Measurements from ENCODE around the gene ZNF462.

Gene ZNF462

DNA sequence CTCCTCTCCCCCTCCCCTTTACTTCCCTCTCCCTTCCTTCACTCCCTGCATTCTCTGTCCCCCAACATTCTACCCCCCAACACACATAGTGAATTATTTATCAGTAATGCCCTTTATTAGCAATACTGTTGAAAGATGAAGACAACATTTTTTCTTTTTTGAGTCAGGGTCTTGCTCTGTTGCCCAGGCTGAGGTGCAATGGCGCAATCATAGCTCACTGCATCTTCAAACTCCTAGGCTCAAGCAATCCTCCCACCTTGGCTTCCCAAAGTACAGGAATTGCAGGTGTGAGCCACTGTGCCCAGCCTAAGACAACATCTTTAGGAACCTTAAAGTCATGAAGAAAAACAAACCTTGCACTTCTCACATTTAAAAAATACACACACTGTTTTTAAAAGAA, 130.6 kb downstream of the ZNF462 start:
- no CpG with 5 or more reads among the region's 1 CpG for WGBS, 2 donors (ENCODE audit: extremely low coverage in 2 of 2, insufficient read length in 2 of 2, insufficient replicate concordance in 1 of 2)
- H3K9ac ChIP-seq (ENCODE audit: low read depth, low read length, poor library complexity), result no peak overlapping the region
- no peak overlapping the region for H2AFZ ChIP-seq (ENCODE audit: low read length)
- H3K4me3 ChIP-seq (ENCODE audit: low read length in 2 of 2), result no peak overlapping the region
- H2BK5ac ChIP-seq (ENCODE audit: low read length), result no peak overlapping the region
- no peak overlapping the region for H3K18ac ChIP-seq (ENCODE audit: low read length)
- H3K23ac ChIP-seq (ENCODE audit: low read depth, low read length, poor library complexity), result no peak overlapping the region
- no peak overlapping the region for H4K91ac ChIP-seq (ENCODE audit: low read depth, low read length, poor library complexity)
- peaks cover 0 to 25% of the 10 kb centered on the region in 2 donors for H3K9me3 ChIP-seq (replicated peaks in 1 of 2; ENCODE audit: control insufficient read depth in 2 of 2, insufficient read depth in 1 of 2, low read depth in 1 of 2, low read length in 2 of 2)
- H3K27ac ChIP-seq (replicated peaks; ENCODE audit: low read length), result no peak overlapping the region
- no peak overlapping the region for H3K14ac ChIP-seq (ENCODE audit: low read length)
- H3K27me3 ChIP-seq (ENCODE audit: control insufficient read depth in 3 of 3, insufficient read depth in 3 of 3, low read depth in 1 of 3, low read length in 3 of 3), result no peaks in the 10 kb centered on the region
- no peak for DNase-seq (ENCODE audit: low spot score)
- H4K8ac ChIP-seq (ENCODE audit: low read depth, low read length), result no peak overlapping the region
- no peak overlapping the region for H2BK120ac ChIP-seq (ENCODE audit: low read depth, low read length)
- no peaks in the 10 kb centered on the region for H3K79me1 ChIP-seq (ENCODE audit: low read depth, low read length)
- H3K4me2 ChIP-seq (ENCODE audit: insufficient read depth, low read length, poor library complexity, severe bottlenecking), result no peak overlapping the region
- H2BK15ac ChIP-seq (ENCODE audit: low read length), result no peak overlapping the region
- no peak overlapping the region for H3K4ac ChIP-seq (ENCODE audit: low read length)
- no peaks in the 10 kb centered on the region for H3K4me1 ChIP-seq (ENCODE audit: control insufficient read depth in 2 of 2, insufficient read depth in 1 of 2, low read depth in 1 of 2, low read length in 2 of 2)
- no peak overlapping the region for H2AK5ac ChIP-seq (ENCODE audit: low read depth, low read length)
- H2BK12ac ChIP-seq (ENCODE audit: low read length), result no peak overlapping the region
- peaks cover 3 to 95% of the 10 kb centered on the region in 2 donors for H3K36me3 ChIP-seq (replicated peaks in 1 of 2; ENCODE audit: control insufficient read depth in 2 of 2, insufficient read depth in 2 of 2, low read length in 2 of 2)

GRCh38 chr9:106994463-106994862, 131.5 kb downstream of the ZNF462 start:
- WGBS, 2 donors (ENCODE audit: extremely low coverage in 2 of 2, insufficient read length in 2 of 2, insufficient replicate concordance in 1 of 2), result no CpG with 5 or more reads among the region's 4 CpGs
- no peak overlapping the region for H4K91ac ChIP-seq (ENCODE audit: low read depth, low read length, poor library complexity)

GRCh38 chr9:107000218-107000617, 137.3 kb downstream of the ZNF462 start:
- no peak for DNase-seq (ENCODE audit: low spot score)
- H2BK12ac ChIP-seq (ENCODE audit: low read length), result no peak overlapping the region

More at GRCh38 chr9:106994463-106994862, 131.5 kb downstream of the ZNF462 start:
- no peak for DNase-seq (ENCODE audit: low spot score)
- Histone ChIP-seq H3K4me1 (ENCODE audit: control insufficient read depth in 2 of 2, insufficient read depth in 1 of 2, low read depth in 1 of 2, low read length in 2 of 2) (no peaks in the 10 kb centered on the region), H3K14ac (ENCODE audit: low read length) (no peak overlapping the region), H3K27ac (replicated peaks; ENCODE audit: low read length) (no peak overlapping the region), H2BK120ac (ENCODE audit: low read depth, low read length) (no peak overlapping the region), H3K4me3 (ENCODE audit: low read length in 2 of 2) (no peak overlapping the region), H3K18ac (ENCODE audit: low read length) (no peak overlapping the region), H2BK12ac (ENCODE audit: low read length) (no peak overlapping the region), H3K79me1 (ENCODE audit: low read depth, low read length) (peaks cover 2% of the 10 kb centered on the region), H3K36me3 (replicated peaks in 1 of 2; ENCODE audit: control insufficient read depth in 2 of 2, insufficient read depth in 2 of 2, low read length in 2 of 2) (peaks cover 5 to 95% of the 10 kb centered on the region in 2 donors), H3K4ac (ENCODE audit: low read length) (no peak overlapping the region), H3K23ac (ENCODE audit: low read depth, low read length, poor library complexity) (no peak overlapping the region), H3K9me3 (replicated peaks in 1 of 2; ENCODE audit: control insufficient read depth in 2 of 2, insufficient read depth in 1 of 2, low read depth in 1 of 2, low read length in 2 of 2) (peaks cover 0 to 21% of the 10 kb centered on the region in 2 donors), H2AFZ (ENCODE audit: low read length) (no peak overlapping the region), H4K8ac (ENCODE audit: low read depth, low read length) (no peak overlapping the region), H3K9ac (ENCODE audit: low read depth, low read length, poor library complexity) (no peak overlapping the region), H2AK5ac (ENCODE audit: low read depth, low read length) (no peak overlapping the region), H3K4me2 (ENCODE audit: insufficient read depth, low read length, poor library complexity, severe bottlenecking) (no peak overlapping the region), H2BK5ac (ENCODE audit: low read length) (no peak overlapping the region), H2BK15ac (ENCODE audit: low read length) (no peak overlapping the region), H3K27me3 (ENCODE audit: control insufficient read depth in 3 of 3, insufficient read depth in 3 of 3, low read depth in 1 of 3, low read length in 3 of 3) (no peaks in the 10 kb centered on the region)

DNA sequence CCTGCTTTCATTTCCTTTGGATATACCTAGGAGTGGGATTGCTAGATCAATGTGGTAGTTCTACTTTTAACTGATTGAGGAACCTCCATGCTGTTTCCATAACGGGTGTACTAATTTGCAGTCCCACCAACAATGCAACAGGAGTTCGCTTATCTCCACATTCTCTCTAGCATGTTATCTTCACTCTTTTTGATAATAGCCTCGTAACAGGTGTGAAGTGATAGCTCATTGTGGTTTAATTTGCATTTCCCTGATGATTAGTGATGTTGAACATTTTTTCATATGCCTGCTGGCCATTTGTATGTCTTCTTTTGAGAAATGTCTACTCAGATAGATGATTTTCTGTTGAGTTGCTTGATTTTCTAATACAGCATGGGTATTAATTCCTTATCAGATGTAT, 142.2 kb downstream of the ZNF462 start:
- Histone ChIP-seq H3K14ac (ENCODE audit: low read length) (no peak overlapping the region), H2BK5ac (ENCODE audit: low read length) (no peak overlapping the region), H2BK15ac (ENCODE audit: low read length) (no peak overlapping the region), H2BK12ac (ENCODE audit: low read length) (no peak overlapping the region), H3K36me3 (replicated peaks in 1 of 2; ENCODE audit: control insufficient read depth in 2 of 2, insufficient read depth in 2 of 2, low read length in 2 of 2) (peaks cover 21 to 100% of the 10 kb centered on the region in 2 donors), H3K9ac (ENCODE audit: low read depth, low read length, poor library complexity) (no peak overlapping the region), H3K27me3 (ENCODE audit: control insufficient read depth in 3 of 3, insufficient read depth in 3 of 3, low read depth in 1 of 3, low read length in 3 of 3) (no peaks in the 10 kb centered on the region), H3K9me3 (replicated peaks in 1 of 2; ENCODE audit: control insufficient read depth in 2 of 2, insufficient read depth in 1 of 2, low read depth in 1 of 2, low read length in 2 of 2) (peaks cover 0 to 34% of the 10 kb centered on the region in 2 donors), H3K4me3 (ENCODE audit: low read length in 2 of 2) (no peak overlapping the region), H3K18ac (ENCODE audit: low read length) (no peak overlapping the region), H3K4me2 (ENCODE audit: insufficient read depth, low read length, poor library complexity, severe bottlenecking) (no peak overlapping the region), H2AK5ac (ENCODE audit: low read depth, low read length) (no peak overlapping the region), H3K4me1 (ENCODE audit: control insufficient read depth in 2 of 2, insufficient read depth in 1 of 2, low read depth in 1 of 2, low read length in 2 of 2) (peaks cover 15 to 19% of the 10 kb centered on the region in 2 donors), H3K79me1 (ENCODE audit: low read depth, low read length) (no peaks in the 10 kb centered on the region), H2AFZ (ENCODE audit: low read length) (no peak overlapping the region), H3K27ac (replicated peaks; ENCODE audit: low read length) (no peak overlapping the region), H2BK120ac (ENCODE audit: low read depth, low read length) (no peak overlapping the region), H3K23ac (ENCODE audit: low read depth, low read length, poor library complexity) (no peak overlapping the region), H4K91ac (ENCODE audit: low read depth, low read length, poor library complexity) (no peak overlapping the region), H4K8ac (ENCODE audit: low read depth, low read length) (no peak overlapping the region), H3K4ac (ENCODE audit: low read length) (no peak overlapping the region)
- no CpG with 5 or more reads among the region's 3 CpGs for WGBS, 2 donors (ENCODE audit: extremely low coverage in 2 of 2, insufficient read length in 2 of 2, insufficient replicate concordance in 1 of 2)
- no peak for DNase-seq (ENCODE audit: low spot score)

More at GRCh38 chr9:107000218-107000617, 137.3 kb downstream of the ZNF462 start:
- Histone ChIP-seq H3K9me3 (replicated peaks in 1 of 2; ENCODE audit: control insufficient read depth in 2 of 2, insufficient read depth in 1 of 2, low read depth in 1 of 2, low read length in 2 of 2) (peaks cover 0 to 27% of the 10 kb centered on the region in 2 donors), H2AK5ac (ENCODE audit: low read depth, low read length) (no peak overlapping the region), H3K4me1 (ENCODE audit: control insufficient read depth in 2 of 2, insufficient read depth in 1 of 2, low read depth in 1 of 2, low read length in 2 of 2) (peaks cover 2 to 19% of the 10 kb centered on the region in 2 donors), H2AFZ (ENCODE audit: low read length) (no peak overlapping the region), H3K79me1 (ENCODE audit: low read depth, low read length) (peaks cover 2% of the 10 kb centered on the region), H3K14ac (ENCODE audit: low read length) (no peak overlapping the region), H3K4me3 (ENCODE audit: low read length in 2 of 2) (no peak overlapping the region), H2BK120ac (ENCODE audit: low read depth, low read length) (no peak overlapping the region), H3K9ac (ENCODE audit: low read depth, low read length, poor library complexity) (no peak overlapping the region), H3K18ac (ENCODE audit: low read length) (no peak overlapping the region), H2BK5ac (ENCODE audit: low read length) (no peak overlapping the region), H4K8ac (ENCODE audit: low read depth, low read length) (no peak overlapping the region), H3K36me3 (replicated peaks in 1 of 2; ENCODE audit: control insufficient read depth in 2 of 2, insufficient read depth in 2 of 2, low read length in 2 of 2) (peaks cover 7 to 96% of the 10 kb centered on the region in 2 donors), H3K27ac (replicated peaks; ENCODE audit: low read length) (no peak overlapping the region), H3K23ac (ENCODE audit: low read depth, low read length, poor library complexity) (no peak overlapping the region), H3K4ac (ENCODE audit: low read length) (no peak overlapping the region), H2BK15ac (ENCODE audit: low read length) (no peak overlapping the region), H3K4me2 (ENCODE audit: insufficient read depth, low read length, poor library complexity, severe bottlenecking) (no peak overlapping the region), H3K27me3 (ENCODE audit: control insufficient read depth in 3 of 3, insufficient read depth in 3 of 3, low read depth in 1 of 3, low read length in 3 of 3) (no peaks in the 10 kb centered on the region), H4K91ac (ENCODE audit: low read depth, low read length, poor library complexity) (no peak overlapping the region)
- no CpG with 5 or more reads among the region's 3 CpGs for WGBS, 2 donors (ENCODE audit: extremely low coverage in 2 of 2, insufficient read length in 2 of 2, insufficient replicate concordance in 1 of 2)

Measured in neuronal stem cell (in vitro differentiated cells).